HTR-8/SVneo (cell line): ENCODE data around the gene CTSO.
"Not testable (repeated sequence)": the region's sequence is repeated elsewhere in the genome, so short reads cannot be mapped to it uniquely, and the experiment has no call there.

Experiments used
- DNase-seq: peaks from one replicate; pipeline ENCODE4 v3.0.0; 2011; ENCODE audit warnings: low spot score, mixed read lengths; ENCODE audit not compliant: insufficient read length
- FAIRE-seq: peaks from 2 replicates; lab custom pipeline; 2011; peaks lifted over from hg19 to GRCh38; lab: Jason Lieb, UNC

The CTSO gene

GRCh38 chr4:155959417-155959816 is 5.8 kb upstream of the CTSO start:
- DNase-seq (no peak), FAIRE-seq (no peak)

- DNase-seq (no peak), FAIRE-seq (no peak)
Measured at GRCh38 chr4:155956461-155956860, 2.8 kb upstream of the CTSO start.

DNA sequence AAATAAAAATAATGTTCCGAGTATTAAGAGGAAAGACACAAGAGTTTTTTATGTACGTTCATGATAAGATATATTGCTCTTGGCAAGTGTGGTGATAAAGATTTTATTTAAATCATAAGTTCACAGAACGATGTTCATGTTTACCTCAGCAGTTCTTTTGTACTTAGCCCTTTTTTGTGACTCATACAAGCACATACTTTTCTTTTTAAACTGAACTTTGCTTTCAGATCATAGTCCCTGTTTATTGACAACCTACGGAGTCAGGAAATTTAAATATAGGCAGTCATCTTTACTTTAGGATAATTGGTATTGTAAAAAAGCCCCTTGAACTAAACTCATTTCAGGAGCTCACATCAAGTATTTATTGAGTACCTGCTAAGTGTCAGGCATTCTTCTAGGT is 1.3 kb upstream of the CTSO start:
- no peak for DNase-seq
- no peak for FAIRE-seq

GRCh38 chr4:155954118-155954685 is 536 bp upstream of the CTSO start:
- DNase-seq = no peak
- FAIRE-seq = no peak

DNA sequence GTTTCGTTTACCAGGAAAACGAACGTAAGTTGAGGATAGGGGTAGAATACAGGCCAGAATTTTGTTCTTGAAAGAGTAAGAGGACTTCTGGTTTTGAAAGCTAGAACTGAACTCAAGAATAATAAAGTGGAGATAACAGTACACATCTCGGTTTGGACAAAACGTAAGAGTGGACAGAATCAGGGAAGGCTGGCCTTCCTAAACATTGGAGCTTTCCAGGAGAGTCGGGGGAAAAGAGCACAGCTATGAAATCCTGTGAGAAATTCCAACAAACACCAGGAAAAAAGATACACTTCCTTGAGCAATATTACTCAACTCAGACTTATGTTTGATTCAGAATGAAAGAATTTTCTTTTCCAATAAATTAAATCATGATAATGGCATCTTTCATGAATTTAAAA is 1.2 kb downstream of the CTSO start:
- DNase-seq (no peak), FAIRE-seq (no peak)

GRCh38 chr4:155950461-155950860 is 3.2 kb downstream of the CTSO start:
- FAIRE-seq (no peak), DNase-seq (no peak)

DNA sequence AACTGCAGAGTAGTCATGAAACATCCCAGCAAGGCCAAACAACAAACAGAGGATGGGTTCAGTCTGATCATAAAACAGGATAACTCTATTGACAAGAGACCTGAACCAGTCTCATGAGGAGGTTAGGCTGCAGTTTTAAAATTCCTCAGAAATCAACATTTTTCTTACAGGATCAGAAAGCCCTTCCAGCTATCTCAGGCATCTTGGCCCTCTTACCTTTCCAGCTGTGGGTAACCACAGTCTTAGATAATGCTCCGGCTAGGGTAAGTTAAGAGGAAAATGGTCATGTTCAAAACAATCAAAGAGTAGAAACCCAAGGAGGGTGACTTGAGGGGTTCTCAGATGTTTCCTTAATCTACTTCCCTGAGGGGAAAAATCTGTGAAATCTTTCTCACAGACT is 5.1 kb downstream of the CTSO start:
- no peak for DNase-seq
- no peak for FAIRE-seq

- DNase-seq (peak; percentile 43), FAIRE-seq (no peak)
Measured at GRCh38 chr4:155946486-155946885, 7.2 kb downstream of the CTSO start.

GRCh38 chr4:155944516-155944915 is 9.2 kb downstream of the CTSO start:
- DNase-seq (peak; percentile 17), FAIRE-seq (no peak)

DNA sequence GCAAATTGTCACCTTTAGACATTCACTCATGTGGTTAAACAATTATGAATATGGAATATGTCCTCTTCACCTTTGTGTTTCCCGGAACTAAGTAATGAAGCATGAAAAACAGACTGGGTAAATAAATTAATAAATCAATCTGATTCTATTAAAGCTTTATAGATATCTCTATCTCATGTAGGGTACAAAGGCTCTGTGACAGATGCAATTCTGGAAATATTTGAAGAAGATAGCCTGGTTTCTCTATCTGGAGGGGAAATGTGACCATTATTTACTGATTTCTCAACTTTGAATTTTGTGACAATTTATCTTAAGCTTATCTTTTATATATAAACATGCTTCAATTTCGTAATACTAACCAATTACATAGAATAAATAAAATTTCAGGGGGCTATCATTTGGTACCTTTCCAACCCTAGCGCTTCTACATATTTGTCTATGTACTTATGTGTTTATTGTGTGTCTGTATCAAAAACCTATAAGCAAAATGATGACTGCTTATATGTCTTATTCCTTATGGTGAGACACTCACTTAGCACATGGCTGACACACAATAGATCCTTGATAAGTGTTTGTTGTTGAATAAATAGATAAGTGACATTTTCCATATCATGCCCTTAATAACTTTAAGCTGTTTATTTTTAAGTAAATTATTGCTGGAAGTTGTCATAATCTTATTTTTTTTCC is 9.9 kb downstream of the CTSO start:
- no peak for DNase-seq
- no peak for FAIRE-seq

GRCh38 chr4:155941820-155942219 is 11.8 kb downstream of the CTSO start:
- no peak for FAIRE-seq

DNA sequence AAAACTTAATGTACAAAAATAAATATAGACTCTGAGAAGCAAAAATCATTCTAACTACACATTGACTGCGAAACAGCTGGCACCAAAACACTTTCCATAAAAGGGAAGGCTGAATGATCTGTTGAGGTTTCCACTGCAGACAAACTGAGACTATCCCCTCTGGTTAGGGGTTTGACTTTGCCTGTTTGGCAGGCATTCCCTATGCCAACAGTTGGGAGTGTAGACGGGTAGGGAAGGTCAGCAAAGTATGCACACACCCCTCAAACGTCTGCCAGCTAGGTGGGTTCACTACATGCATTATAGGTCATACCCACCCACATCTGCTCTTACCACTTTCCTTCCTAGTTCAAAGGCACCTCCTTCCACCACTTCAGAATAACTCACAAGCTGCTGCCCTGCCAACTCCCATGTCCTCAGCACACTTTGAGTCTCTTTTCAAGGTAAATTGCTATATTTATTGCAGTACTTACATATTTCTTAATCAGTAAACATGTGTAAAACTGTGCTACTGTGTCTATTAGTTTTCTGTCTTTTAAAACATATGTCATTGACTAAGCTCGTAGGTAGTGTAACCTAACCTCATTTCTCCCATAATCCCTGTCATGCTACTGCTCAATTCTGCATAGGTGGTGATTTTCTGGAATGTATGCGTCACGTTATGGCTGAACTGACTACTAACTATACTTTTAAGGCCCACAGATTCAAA is 12.4 kb downstream of the CTSO start:
- no peak for DNase-seq
- FAIRE-seq = no peak

More at GRCh38 chr4:155941820-155942219, 11.8 kb downstream of the CTSO start:
- DNase-seq = no peak

DNA sequence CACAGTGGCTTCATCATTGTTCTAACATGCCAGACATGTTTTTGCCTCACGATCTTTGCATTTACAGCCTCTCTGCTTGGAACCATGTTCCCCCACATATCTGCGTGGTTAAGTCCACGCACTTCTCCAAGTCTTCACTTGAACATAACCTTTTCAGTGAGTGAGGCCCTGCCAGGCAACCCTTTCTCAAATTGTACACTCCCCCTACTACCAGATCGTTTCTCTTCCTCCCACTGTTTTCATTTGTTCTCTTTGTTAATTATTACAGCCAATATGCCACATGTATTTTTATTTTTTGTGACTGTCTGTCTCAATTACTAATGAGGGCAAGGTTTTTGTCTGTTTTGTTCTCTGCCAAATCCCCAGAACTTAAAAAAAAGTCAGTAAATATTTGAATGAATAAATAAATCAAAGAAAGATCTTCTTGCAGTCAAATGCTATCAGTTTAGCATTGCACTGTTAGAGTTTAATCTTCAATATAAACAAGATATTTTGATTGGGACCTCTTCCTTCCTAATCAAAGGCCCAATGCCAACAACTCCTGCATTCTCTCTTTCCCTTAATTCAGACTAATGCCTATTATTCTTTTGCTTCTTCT is 18.2 kb downstream of the CTSO start:
- DNase-seq = no peak

DNA sequence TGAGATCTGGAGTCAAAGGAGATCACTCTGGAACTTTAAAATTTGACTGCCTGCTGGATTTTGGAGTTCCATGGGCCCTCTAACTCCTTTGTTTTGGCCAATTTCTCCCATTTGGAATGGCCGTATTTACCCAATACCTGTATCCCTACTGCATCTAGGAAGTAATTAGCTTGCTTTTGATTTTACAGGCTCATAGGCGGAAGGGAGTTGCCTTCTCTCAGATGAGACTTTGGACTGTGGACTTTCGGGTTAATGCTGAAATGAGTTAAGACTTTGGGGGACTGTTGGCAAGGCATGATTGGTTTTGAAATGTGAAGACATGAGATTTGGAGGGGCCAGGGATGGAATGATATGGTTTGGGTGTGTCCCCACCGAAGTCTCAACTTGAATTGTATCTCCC is 19.0 kb downstream of the CTSO start:
- not testable (repeated sequence) for DNase-seq, FAIRE-seq

More for the DNA sequence above, 18.2 kb downstream of the CTSO start:
- no peak for FAIRE-seq

- FAIRE-seq = no peak
- no peak for DNase-seq
Measured at GRCh38 chr4:155931634-155932033, 22.0 kb downstream of the CTSO start.

DNA sequence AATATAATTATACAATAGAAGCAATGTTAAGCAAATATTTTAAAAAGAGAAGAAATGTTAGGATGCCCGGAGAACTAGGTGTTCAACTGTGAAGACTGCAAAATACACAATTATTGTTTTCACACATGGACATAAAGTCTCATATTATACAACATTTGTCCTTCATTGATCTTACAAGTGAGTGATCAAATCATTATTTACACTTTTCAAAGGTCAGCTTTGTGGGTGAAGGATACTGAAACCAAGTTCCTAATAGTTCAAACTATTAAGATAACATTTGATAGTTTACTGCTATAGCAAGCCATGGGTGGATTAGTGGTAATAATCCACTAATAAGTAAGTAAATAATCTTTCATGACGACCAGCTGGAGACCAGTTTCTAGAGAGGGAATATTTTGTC is 23.3 kb downstream of the CTSO start:
- FAIRE-seq (no peak), DNase-seq (no peak)

DNA sequence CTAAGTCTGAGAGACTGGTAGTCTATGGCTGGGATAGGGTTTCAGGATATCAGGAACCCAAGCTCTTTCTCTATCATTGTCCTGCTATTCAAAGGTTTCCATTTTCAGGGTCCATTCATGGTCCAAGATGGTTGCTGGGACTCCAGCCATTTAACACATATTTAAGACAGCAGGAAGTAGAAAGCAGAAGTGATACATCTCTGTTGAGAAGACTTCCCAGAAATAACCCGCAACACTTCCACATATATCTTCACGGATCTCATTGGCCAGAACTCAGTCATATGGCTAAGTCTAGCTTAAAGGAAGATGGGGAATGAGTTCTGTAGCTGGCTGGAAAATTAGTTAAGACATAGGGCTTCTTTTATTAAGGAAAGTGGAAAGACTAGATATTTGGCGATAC is 23.8 kb downstream of the CTSO start:
- FAIRE-seq (no peak), DNase-seq (no peak)

DNA sequence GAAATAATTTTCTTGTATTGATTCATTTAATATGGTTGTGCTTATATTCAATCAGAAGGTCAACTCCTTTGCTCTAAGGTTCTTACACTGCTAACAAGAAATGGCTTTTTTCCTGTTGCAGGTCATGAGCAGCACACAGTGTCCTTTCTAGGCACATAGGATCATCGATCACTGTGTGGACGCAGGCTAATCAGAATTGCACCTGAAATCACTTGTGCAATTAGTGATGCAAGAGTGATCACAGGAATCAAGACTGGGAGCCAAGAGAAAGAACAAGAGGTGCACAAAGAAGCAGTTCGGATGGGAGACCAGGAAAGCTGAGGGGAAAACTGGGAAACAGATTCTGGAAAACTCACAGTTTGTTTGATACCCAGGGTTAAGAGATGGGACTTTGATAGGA is 29.0 kb downstream of the CTSO start:
- FAIRE-seq (no peak), DNase-seq (no peak)

DNA sequence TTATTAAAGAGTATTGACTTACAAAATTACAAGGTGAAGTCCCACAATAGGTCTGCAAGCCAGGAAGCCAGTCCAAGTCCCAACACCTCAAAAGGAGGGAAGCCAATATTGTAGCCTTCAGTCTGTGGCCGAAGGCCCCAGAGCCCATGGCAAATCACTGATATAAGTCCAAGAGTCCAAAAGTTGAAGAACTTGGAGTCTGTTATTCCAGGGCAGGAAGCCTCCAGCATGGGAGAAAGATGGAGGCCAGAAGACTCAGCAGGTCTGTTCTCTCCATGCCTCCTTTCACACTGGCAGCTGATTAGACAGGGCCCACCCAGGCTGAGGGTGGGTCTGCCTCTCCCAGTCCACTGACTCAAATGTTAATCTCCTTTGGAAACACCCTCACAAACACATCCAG is 32.1 kb downstream of the CTSO start:
- DNase-seq (no peak), FAIRE-seq (no peak)

- FAIRE-seq (no peak), DNase-seq (no peak)
Measured at GRCh38 chr4:155914782-155915181, 38.9 kb downstream of the CTSO start.

GRCh38 chr4:155911905-155912304 is 41.8 kb downstream of the CTSO start:
- no peak for FAIRE-seq
- no peak for DNase-seq
